SJSA1 (cell line): ENCODE measurements around the gene CDH23. TPM values are rescaled to one million over a fixed set of nuclear protein-coding genes. Genes with fewer than 3 reads are reported as not detected.

ENCODE experiments used
- DNase-seq, 2 experiments: peaks; one replicate each; pipeline ENCODE4 v3.0.0-alpha.2; 2015 to 2020; ENCODE audit warnings: low spot score in 2 of 2, low read depth in 1 of 2
- H3K27ac ChIP-seq: fragments of 250-450 bp; sonication (Bioruptor Pico); 2 replicates; pipeline ENCODE4 v1.5.1; 2020; ENCODE audit warnings: mild to moderate bottlenecking, moderate library complexity
- H3K27me3 ChIP-seq: fragments of 250-450 bp; sonication (Bioruptor Pico); replicated peaks from 2 replicates; pipeline ENCODE4 v1.5.1; 2020; ENCODE audit warnings: mild to moderate bottlenecking, moderate library complexity
- H3K36me3 ChIP-seq: fragments of 250-450 bp; sonication (Bioruptor Pico); 2 replicates; pipeline ENCODE4 v1.5.1; 2020; ENCODE audit warnings: mild to moderate bottlenecking
- H3K4me1 ChIP-seq: fragments of 250-450 bp; sonication (Bioruptor Pico); replicated peaks from 2 replicates; pipeline ENCODE4 v1.6.1; 2021; ENCODE audit warnings: mild to moderate bottlenecking
- H3K4me3 ChIP-seq: fragments of 250-450 bp; sonication (Bioruptor Pico); 2 replicates; pipeline ENCODE4 v1.5.1; 2020; ENCODE audit warnings: mild to moderate bottlenecking
- H3K9me3 ChIP-seq: fragments of 250-450 bp; sonication (Bioruptor Pico); replicated peaks from 2 replicates; pipeline ENCODE4 v1.5.1; 2020; ENCODE audit warnings: mild to moderate bottlenecking
- total RNA-seq: library from RNA; depleted of rRNA; stranded (reverse); fragments of >200 nt; shearing (Covaris generic); gene quantifications from 2 replicates; pipeline ENCODE4 v1.2.3, GENCODE V29; 2014

The CDH23 gene
- total RNA-seq, 1 experiment from 2014 or later, result 0.37 TPM

DNA sequence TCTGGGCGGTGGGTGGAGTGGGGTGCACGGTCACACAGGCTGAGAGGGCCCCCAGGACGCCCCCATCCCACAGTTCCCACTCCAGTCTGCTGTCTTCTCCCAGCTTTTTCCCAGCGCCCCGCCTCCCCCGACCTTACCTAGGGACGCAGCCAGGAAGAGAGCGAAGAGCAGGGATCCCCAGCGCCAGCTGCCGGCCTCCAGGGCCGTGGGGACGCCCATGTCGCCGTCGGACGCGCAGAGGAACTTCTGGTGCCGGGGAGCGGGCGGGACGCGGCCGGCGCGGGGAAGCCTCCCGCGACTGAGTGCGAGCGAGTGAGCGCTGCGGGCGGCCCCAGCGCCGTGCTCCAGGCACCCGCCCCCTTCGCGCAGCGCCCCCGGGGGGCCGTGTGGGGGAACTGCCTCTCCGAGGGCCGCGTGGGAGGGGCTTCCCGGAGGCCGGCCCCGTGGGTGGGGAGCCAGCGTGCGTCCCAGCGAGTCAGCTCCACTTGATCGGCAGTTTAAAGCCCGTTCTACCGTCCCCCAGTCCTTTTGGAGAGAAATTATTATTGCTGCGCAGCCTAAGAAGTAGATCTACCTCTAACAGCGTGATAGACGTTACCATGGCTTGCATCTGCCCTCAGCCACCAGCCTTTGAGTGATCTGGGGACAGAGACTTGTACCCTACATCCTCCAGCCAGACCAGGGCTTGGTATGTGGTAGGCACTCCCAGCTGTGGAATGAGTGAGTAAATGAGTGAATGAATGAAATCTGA lies 376.7 kb downstream of the CDH23 start, which contains the start of gene VSIR:
Gene VSIR, minus strand, starts transcription at position 300 of the 751 bp plus-strand sequence. Its CDS starts 81 bp downstream, at position 219.
- H3K4me3 ChIP-seq, result peak within 1 kb of the TSS; percentile 61
- DNase-seq, result peak; percentile 83 to 96
- H3K9me3 ChIP-seq, result 0 out of 2 replicates have a peak, but pooled peaks cover 3% of the 10 kb centered on the region
- no peaks in the 10 kb centered on the region for H3K27me3 ChIP-seq
- H3K36me3 ChIP-seq, result peaks cover 4% of the 10 kb centered on the region; the same call in 1 of the 2 replicates
- peaks cover 54% of the 10 kb centered on the region for H3K4me1 ChIP-seq
- H3K27ac ChIP-seq, result peak within 1 kb of the TSS; percentile 37

DNA sequence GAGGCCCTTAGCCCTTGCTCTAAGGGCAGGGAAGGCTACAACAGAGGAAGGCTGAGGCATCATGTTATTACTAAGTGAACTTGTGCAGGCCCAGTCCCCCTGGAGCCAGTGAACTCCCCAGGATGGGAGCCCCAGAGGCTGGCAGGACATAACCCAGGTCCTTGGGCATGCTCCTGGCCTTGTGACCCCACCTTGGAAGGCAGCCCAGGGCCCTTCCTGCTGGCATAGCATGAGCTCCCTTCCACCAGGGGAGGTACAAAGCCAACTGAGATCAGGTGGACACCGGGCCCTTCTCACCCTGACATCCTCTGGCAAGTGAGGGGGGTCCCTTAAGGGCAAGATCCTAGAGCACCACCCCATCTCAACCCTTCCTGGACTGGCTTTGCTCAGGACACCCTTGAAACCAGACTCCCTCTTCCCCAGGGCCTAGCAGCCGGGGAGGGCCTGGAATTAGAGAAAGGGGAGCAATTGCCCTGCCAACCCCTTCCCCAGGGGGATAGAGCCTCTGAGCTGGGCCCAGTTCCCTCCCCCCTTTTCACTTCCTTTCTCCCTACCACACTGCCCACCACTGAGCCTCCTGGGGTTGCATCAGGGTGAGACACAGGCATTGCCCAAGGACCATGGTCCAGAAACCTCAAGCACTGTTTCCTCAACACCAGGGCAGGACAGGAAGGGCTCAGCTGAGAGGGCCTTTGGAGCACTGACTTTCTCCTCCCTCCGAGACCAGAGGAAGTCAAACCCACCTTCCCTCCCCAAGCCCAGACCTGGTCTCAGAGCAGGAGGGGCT lies 378.4 kb downstream of the CDH23 start:
- no peak for DNase-seq
- Histone ChIP-seq H3K27ac (no peak overlapping the region), H3K9me3 (0 out of 2 replicates have a peak, but pooled peaks cover 3% of the 10 kb centered on the region), H3K27me3 (no peaks in the 10 kb centered on the region), H3K36me3 (no peaks in the 10 kb centered on the region; the same call in 1 of the 2 replicates), H3K4me3 (no peak overlapping the region), H3K4me1 (peaks cover 39% of the 10 kb centered on the region)

GRCh38 chr10:71776481-71776925 lies 379.8 kb downstream of the CDH23 start:
- 0 out of 2 replicates have a peak, but pooled peaks cover 3% of the 10 kb centered on the region for H3K9me3 ChIP-seq
- no peak overlapping the region for H3K4me3 ChIP-seq
- H3K36me3 ChIP-seq, result no peaks in the 10 kb centered on the region
- no peak for DNase-seq
- H3K27ac ChIP-seq, result no peak overlapping the region
- peaks cover 25% of the 10 kb centered on the region for H3K4me1 ChIP-seq
- H3K27me3 ChIP-seq, result no peaks in the 10 kb centered on the region

- Histone ChIP-seq H3K4me3 (no peak overlapping the region), H3K4me1 (peaks cover 16% of the 10 kb centered on the region), H3K9me3 (0 out of 2 replicates have a peak, but pooled peaks cover 3% of the 10 kb centered on the region), H3K27ac (no peak overlapping the region), H3K27me3 (no peaks in the 10 kb centered on the region), H3K36me3 (no peaks in the 10 kb centered on the region)
- DNase-seq, result no peak
Observed at GRCh38 chr10:71777213-71777985, 380.7 kb downstream of the CDH23 start.

DNA sequence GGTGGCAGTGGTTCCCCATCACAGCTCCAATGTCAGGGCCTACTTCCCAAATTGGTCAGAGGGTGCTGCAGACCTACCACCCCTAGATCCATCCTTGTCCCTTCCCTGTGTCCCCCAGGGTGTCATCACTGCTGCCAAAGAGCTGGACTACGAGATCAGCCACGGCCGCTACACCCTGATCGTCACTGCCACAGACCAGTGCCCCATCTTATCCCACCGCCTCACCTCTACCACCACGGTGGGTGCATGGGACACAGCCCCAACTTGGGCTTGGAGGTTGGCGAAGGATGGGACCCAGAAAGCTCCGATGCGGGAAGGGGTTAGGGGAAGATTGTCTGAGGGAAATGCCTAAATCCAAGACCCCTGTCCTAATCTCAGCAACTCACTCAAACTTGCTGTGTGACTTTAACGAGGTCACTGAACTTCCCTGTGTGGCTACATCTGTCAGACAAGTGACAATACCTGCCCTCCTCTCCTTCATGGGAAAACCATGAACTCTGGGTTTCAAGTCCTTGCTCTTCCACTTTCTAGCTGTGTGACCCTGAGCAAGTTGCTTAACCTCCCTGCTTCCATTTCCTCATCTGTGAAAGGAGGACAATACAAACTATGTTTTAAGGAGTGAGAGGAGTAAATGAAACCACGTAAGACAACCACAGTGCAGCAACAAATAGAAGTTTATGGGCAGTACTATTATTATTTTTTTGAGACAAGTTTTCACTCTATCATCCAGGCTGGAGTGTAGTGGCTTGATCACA lies 381.5 kb downstream of the CDH23 start:
- Histone ChIP-seq H3K4me1 (peaks cover 7% of the 10 kb centered on the region), H3K4me3 (no peak overlapping the region), H3K9me3 (0 out of 2 replicates have a peak, but pooled peaks cover 3% of the 10 kb centered on the region), H3K36me3 (no peaks in the 10 kb centered on the region), H3K27ac (no peak overlapping the region), H3K27me3 (no peaks in the 10 kb centered on the region)
- no peak for DNase-seq

DNA sequence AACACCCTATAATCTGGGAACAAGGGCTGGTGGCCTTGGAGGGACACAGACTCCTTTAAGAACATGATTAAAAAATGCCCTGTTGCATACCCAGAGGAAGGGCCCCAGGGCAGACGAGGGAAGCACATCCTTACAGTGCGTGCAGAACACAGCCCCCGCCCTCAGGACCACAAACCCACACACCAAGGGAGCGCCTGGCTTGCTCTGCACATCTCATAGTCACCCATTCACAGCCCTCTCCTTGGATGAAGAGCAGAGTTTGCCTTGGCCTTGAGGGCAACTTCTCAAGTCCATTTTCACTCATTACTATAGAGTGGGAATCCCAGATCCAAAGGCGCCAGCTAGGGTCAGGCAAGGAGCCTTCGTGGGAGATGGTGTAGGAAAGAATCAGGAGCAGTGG lies 382.9 kb downstream of the CDH23 start:
- no peaks in the 10 kb centered on the region for H3K4me1 ChIP-seq

DNA sequence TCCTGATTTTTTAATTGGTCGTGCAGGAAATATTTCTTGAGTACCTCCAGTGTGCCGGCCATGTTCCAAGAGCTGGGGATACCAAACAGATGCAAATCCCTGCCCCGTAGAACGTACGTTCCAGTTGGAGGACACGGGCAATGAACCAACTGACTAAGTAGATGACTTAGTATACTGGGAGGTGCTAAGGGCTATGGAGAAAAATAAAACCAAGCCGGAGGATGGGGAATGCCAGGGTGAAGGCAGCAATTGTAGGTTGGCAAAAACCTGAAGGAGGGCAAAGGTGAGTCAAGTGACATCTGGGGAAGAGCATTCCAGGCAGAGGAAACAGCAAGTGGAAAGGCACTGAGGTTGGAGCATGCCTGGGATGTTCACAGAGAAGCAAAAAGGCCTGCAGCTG lies 383.4 kb downstream of the CDH23 start:
- no peaks in the 10 kb centered on the region for H3K4me1 ChIP-seq
- no peaks in the 10 kb centered on the region for H3K36me3 ChIP-seq
- H3K27ac ChIP-seq, result no peak overlapping the region
- DNase-seq, result no peak
- no peaks in the 10 kb centered on the region for H3K27me3 ChIP-seq
- H3K4me3 ChIP-seq, result no peak overlapping the region
- H3K9me3 ChIP-seq, result 0 out of 2 replicates have a peak, but pooled peaks cover 3% of the 10 kb centered on the region

More for the DNA sequence above, 382.9 kb downstream of the CDH23 start:
- Histone ChIP-seq H3K36me3 (no peaks in the 10 kb centered on the region), H3K27me3 (no peaks in the 10 kb centered on the region), H3K4me3 (no peak overlapping the region), H3K9me3 (0 out of 2 replicates have a peak, but pooled peaks cover 3% of the 10 kb centered on the region), H3K27ac (no peak overlapping the region)
- no peak for DNase-seq

GRCh38 chr10:71780719-71781118 lies 384.0 kb downstream of the CDH23 start:
- no peaks in the 10 kb centered on the region for H3K27me3 ChIP-seq
- H3K4me3 ChIP-seq, result no peak overlapping the region
- 0 out of 2 replicates have a peak, but pooled peaks cover 3% of the 10 kb centered on the region for H3K9me3 ChIP-seq
- no peaks in the 10 kb centered on the region for H3K4me1 ChIP-seq
- H3K27ac ChIP-seq, result no peak overlapping the region
- DNase-seq, result no peak
- no peaks in the 10 kb centered on the region for H3K36me3 ChIP-seq

DNA sequence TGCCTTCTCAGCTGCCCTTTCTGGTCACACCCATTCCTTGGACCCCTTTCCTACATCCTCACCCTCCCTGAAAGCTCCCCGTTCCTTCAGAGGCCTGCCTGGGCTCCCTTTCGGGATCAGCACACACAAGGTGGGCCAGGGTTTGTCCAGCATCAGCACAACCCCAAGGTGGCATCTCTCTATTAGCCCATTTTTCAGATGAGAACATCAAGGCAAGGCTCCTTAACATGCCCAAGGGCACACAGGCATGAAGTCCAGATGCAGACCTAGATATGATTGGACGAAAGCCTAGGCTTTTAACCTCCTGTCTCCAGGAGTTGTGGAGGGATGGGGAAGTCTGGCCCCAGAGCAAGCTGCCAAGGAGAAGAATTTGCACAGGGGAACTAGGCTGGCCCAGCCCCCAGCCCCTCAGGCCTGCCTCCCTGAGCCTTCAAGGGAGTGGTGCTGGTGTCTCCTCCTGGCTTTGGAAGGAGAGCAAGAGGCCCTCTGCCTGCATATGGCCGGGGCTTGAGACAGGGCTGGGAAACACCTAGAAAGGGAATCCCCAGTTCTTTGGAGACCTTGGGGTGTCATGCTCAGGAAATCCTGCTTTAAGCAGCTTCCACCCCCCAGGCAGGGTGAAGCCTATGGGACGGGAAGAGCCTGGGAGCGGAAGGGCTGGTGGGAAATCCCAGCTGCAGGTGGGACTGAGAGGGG lies 385.6 kb downstream of the CDH23 start:
- no peak overlapping the region for H3K27ac ChIP-seq
- H3K36me3 ChIP-seq, result no peaks in the 10 kb centered on the region
- H3K4me1 ChIP-seq, result no peaks in the 10 kb centered on the region
- H3K4me3 ChIP-seq, result no peak overlapping the region
- no peak for DNase-seq
- H3K27me3 ChIP-seq, result 0 out of 2 replicates have a peak, but pooled peaks cover under 1% of the 10 kb centered on the region
- H3K9me3 ChIP-seq, result 0 out of 2 replicates have a peak, but pooled peaks cover 3% of the 10 kb centered on the region

DNA sequence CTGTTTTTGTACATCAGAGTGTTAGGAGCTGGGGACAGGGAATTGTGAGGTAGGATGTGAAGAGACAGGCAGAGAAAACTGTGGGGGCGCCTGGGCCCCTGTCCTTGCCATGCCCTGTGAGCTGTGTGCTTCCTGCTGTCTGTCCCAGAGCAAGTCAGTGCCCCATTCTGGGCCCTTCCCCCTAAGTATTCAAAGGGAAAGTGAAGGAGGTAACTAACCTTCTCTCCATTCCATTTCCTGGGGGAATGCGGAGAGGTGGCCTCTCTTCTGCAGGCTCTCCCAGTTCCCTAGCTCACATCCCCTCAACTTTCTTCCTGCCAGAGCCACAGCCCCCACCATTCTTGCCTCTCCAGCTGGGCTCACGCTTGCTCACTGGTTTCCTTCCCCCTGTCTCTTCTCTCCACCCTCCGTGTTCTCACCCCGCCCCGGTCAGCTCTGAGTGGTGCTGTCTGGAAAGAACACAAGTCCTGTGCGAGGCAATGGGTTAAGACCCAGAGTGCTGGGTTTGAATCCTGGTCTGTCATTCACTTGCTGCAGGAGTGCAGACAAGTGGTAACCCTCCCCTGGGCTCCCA lies 386.3 kb downstream of the CDH23 start:
- peaks cover 4% of the 10 kb centered on the region; the same call in 1 of the 2 replicates for H3K27me3 ChIP-seq
- no peaks in the 10 kb centered on the region for H3K36me3 ChIP-seq
- H3K4me3 ChIP-seq, result no peak overlapping the region

GRCh38 chr10:71783917-71784678 lies 387.4 kb downstream of the CDH23 start:
- peaks cover 4% of the 10 kb centered on the region; the same call in 1 of the 2 replicates for H3K27me3 ChIP-seq
- no peaks in the 10 kb centered on the region for H3K36me3 ChIP-seq

More for the DNA sequence above, 386.3 kb downstream of the CDH23 start:
- no peak for DNase-seq
- Histone ChIP-seq H3K27ac (no peak overlapping the region), H3K9me3 (no peaks in the 10 kb centered on the region), H3K4me1 (no peaks in the 10 kb centered on the region)

More at GRCh38 chr10:71783917-71784678, 387.4 kb downstream of the CDH23 start:
- no peak for DNase-seq
- Histone ChIP-seq H3K27ac (no peak overlapping the region), H3K9me3 (no peaks in the 10 kb centered on the region), H3K4me3 (no peak overlapping the region), H3K4me1 (no peaks in the 10 kb centered on the region)
